PC-9 (cell line): Measurements from ENCODE around the gene VPS13A. TPM values are rescaled to one million over a fixed set of nuclear protein-coding genes. Genes with fewer than 3 reads are reported as not detected.
A peak's percentile ranks its signal among the peaks of the same experiment; 100 is the strongest.

ENCODE experiments used
- BruUV-seq: library from RNA; stranded (reverse); fragments of 400-500 nt; replicated peaks from 2 replicates; lab custom pipeline; 2021; lab: Mats Ljungman, UMichigan
- CTCF ChIA-PET: fragments of 300-600 bp; sonication (Branson Sonifier 250); formaldehyde crosslinking; loops from one replicate; lab custom pipeline; 2022; ENCODE audit warnings: antibody characterized with exemption; lab: Charles Lee
- POLR2A ChIA-PET: fragments of 300-600 bp; sonication (Branson Sonifier 250); formaldehyde crosslinking; loops from one replicate; lab custom pipeline; 2022; ENCODE audit warnings: antibody characterized with exemption; ENCODE audit not compliant: unreplicated experiment; lab: Charles Lee
- DNase-seq, 2 experiments: peaks; one replicate each; pipeline versions ENCODE4 v3.0.0 to v3.0.0-alpha.2; 2015 to 2022; ENCODE audit warnings: mixed read lengths in 1 of 2
- H2AFZ ChIP-seq: fragments of 200-600 bp; sonication (generic); 2 replicates; pipeline ENCODE4 v1.8.1; 2017; ENCODE audit warnings: antibody characterized with exemption
- H3F3A ChIP-seq: fragments of 200-600 bp; sonication (generic); 2 replicates; pipeline ENCODE4 v1.8.1; 2017; ENCODE audit warnings: antibody characterized with exemption, mild to moderate bottlenecking, low read depth; ENCODE audit not compliant: insufficient read depth
- H3K27ac ChIP-seq: fragments of 200-600 bp; sonication (generic); 2 replicates; pipeline ENCODE4 v1.6.1; 2016; ENCODE audit warnings: mixed run types
- H3K27me3 ChIP-seq: fragments of 200-600 bp; sonication (generic); 2 replicates; pipeline ENCODE4 v1.6.1; 2016; ENCODE audit warnings: low read depth, mixed run types; ENCODE audit not compliant: insufficient read depth
- H3K36me3 ChIP-seq: fragments of 200-600 bp; sonication (generic); 2 replicates; pipeline ENCODE4 v1.6.1; 2016; ENCODE audit warnings: low read depth, mixed run types
- H3K4me1 ChIP-seq: fragments of 200-600 bp; sonication (generic); replicated peaks from 2 replicates; pipeline ENCODE4 v1.6.1; 2016; ENCODE audit warnings: mixed run types; ENCODE audit not compliant: insufficient read depth
- H3K4me2 ChIP-seq: fragments of 200-600 bp; sonication (generic); 2 replicates; pipeline ENCODE4 v1.6.1; 2017; ENCODE audit warnings: mixed run types
- H3K4me3 ChIP-seq: fragments of 200-600 bp; sonication (generic); 2 replicates; pipeline ENCODE4 v1.6.1; 2016; ENCODE audit warnings: mixed run types
- H3K79me2 ChIP-seq: fragments of 200-600 bp; sonication (generic); 2 replicates; pipeline ENCODE4 v1.6.1; 2017; ENCODE audit warnings: low read depth, mixed run types
- H3K9me2 ChIP-seq: fragments of 200-600 bp; sonication (generic); 2 replicates; pipeline ENCODE4 v1.8.1; 2017; ENCODE audit warnings: mild to moderate bottlenecking; ENCODE audit not compliant: insufficient read depth
- H3K9me3 ChIP-seq: fragments of 200-600 bp; sonication (generic); 2 replicates; pipeline ENCODE4 v1.8.1; 2016; ENCODE audit warnings: low read depth; ENCODE audit not compliant: insufficient read depth
- H4K20me1 ChIP-seq: fragments of 200-600 bp; sonication (generic); 2 replicates; pipeline ENCODE4 v1.8.1; 2017; ENCODE audit not compliant: insufficient read depth
- CTCF ChIP-seq: fragments of 200-600 bp; sonication (generic); conservative IDR thresholded peaks from 2 replicates; pipeline ENCODE4 v1.6.1; 2017; ENCODE audit warnings: mixed run types, antibody characterized with exemption, mild to moderate bottlenecking, moderate library complexity
- EZH2 ChIP-seq: fragments of 200-600 bp; sonication (generic); IDR thresholded peaks from 2 replicates; pipeline ENCODE4 v1.8.0; 2017; ENCODE audit warnings: antibody characterized with exemption, low read depth
- intact Hi-C: fragments of 100-400 bp; cut with micrococcal nuclease; formaldehyde crosslinking; loops from one replicate; pipeline ENCODE4 v1.10.0; 2022; ENCODE audit not compliant: unreplicated experiment
- total RNA-seq: library from RNA; stranded (reverse); gene quantifications from 2 replicates; pipeline ENCODE4 v1.2.3, GENCODE V29; 2021

VPS13A gene
- total RNA-seq, 1 experiment from 2014 or later: 53.9 TPM

GRCh38 chr9:77175151-77175550 is 2.2 kb upstream of the VPS13A start:
- POLR2A ChIA-PET: no interaction called here
- Histone ChIP-seq H3K4me2 (no peak overlapping the region), H3K4me3 (no peak overlapping the region), H3K4me1 (peaks cover 21% of the 10 kb centered on the region), H4K20me1 (0 out of 2 replicates have a peak, but pooled peaks cover 3% of the 10 kb centered on the region), H3K27ac (no peak overlapping the region), H3K79me2 (peaks cover 27% of the 10 kb centered on the region), H3F3A (peaks cover 7% of the 10 kb centered on the region; the same call in 1 of the 2 replicates), H3K27me3 (no peaks in the 10 kb centered on the region), H3K9me3 (no peaks in the 10 kb centered on the region), H3K9me2 (no peaks in the 10 kb centered on the region), H3K36me3 (no peaks in the 10 kb centered on the region), H2AFZ (no peak overlapping the region)
- DNase-seq: no peak
- CTCF ChIA-PET: interaction anchor here (0.8 kb wide), 1 partner anchor 8 kb away, joined by 4 read pairs; no protein-coding TSS in a partner anchor
- intact Hi-C loops: loop anchor here (5.0 kb wide), 2 partner anchors 857 to 1122 kb away; partner anchors contain the start of genes GNAQ and PSAT1
- BruUV-seq: no TSS peak
- TF ChIP-seq CTCF (no peak), EZH2 (no peak)

GRCh38 chr9:77176106-77176505 is 1.2 kb upstream of the VPS13A start:
- CTCF ChIA-PET: interaction anchor here (0.5 to 1.2 kb wide), 3 partner anchors 9 to 801 kb away, joined by 3 to 6 read pairs (median 6); no protein-coding TSS in a partner anchor

DNA sequence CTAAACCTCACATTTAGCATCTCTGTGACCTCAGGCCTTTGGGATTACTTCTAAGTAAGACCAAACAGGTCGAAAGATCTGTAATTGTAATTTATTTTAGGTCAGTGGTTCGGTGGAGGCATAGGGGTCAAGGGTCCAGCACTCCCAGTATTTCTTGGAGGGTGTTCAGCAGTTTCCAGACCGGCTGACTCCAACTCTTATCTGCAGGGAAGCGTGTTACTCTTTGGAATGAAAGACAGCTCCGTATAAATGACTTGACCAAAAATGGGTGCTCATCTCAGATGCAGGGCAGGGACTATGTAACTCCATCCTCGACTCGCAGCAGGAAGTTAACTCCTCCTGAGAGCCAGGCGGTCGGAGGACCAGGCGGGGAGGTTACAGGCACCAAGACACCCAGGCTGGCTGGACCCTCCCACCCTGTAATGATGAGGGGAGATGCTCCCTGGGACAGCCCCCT is 620 bp upstream of the VPS13A start:
- H3K4me1 ChIP-seq: peaks cover 31% of the 10 kb centered on the region
- ChIA-PET CTCF (interaction anchor here (0.5 to 1.2 kb wide), 4 partner anchors 9 to 1310 kb away, joined by 3 to 6 read pairs (median 4); no protein-coding TSS in a partner anchor), POLR2A (interaction anchor here (0.8 kb wide), 1 partner anchor 24 kb away, joined by 5 read pairs; no protein-coding TSS in a partner anchor)
- no peak for DNase-seq
- intact Hi-C loops: loop anchor here (1.0 to 5.0 kb wide), 3 partner anchors 413 to 1121 kb away; partner anchors contain the start of genes GNAQ and PSAT1
- peak overlapping the region; percentile 86 for H3K4me2 ChIP-seq
- H3F3A ChIP-seq: peaks cover 7% of the 10 kb centered on the region; the same call in 1 of the 2 replicates
- H3K27ac ChIP-seq: no peak overlapping the region
- peaks cover 3% of the 10 kb centered on the region; the same call in 1 of the 2 replicates for H4K20me1 ChIP-seq
- H3K9me2 ChIP-seq: no peaks in the 10 kb centered on the region
- H3K79me2 ChIP-seq: peaks cover 43% of the 10 kb centered on the region
- H3K27me3 ChIP-seq: no peaks in the 10 kb centered on the region
- H3K4me3 ChIP-seq: peak overlapping the region; percentile 76
- no TSS peak for BruUV-seq
- TF ChIP-seq CTCF: no peak
- TF ChIP-seq EZH2: no peak
- H2AFZ ChIP-seq: peak overlapping the region; percentile 99
- H3K36me3 ChIP-seq: no peaks in the 10 kb centered on the region
- H3K9me3 ChIP-seq: no peaks in the 10 kb centered on the region

More at GRCh38 chr9:77176106-77176505, 1.2 kb upstream of the VPS13A start:
- Histone ChIP-seq H3K4me1 (peaks cover 30% of the 10 kb centered on the region), H3K27me3 (no peaks in the 10 kb centered on the region), H3F3A (peaks cover 7% of the 10 kb centered on the region; the same call in 1 of the 2 replicates), H3K36me3 (no peaks in the 10 kb centered on the region), H2AFZ (no peak overlapping the region), H3K9me3 (no peaks in the 10 kb centered on the region), H4K20me1 (peaks cover 3% of the 10 kb centered on the region; the same call in 1 of the 2 replicates), H3K27ac (no peak overlapping the region), H3K79me2 (peaks cover 37% of the 10 kb centered on the region), H3K4me2 (no peak overlapping the region), H3K9me2 (no peaks in the 10 kb centered on the region), H3K4me3 (no peak overlapping the region)
- POLR2A ChIA-PET: interaction anchor here (0.6 kb wide), 1 partner anchor 532 kb away, joined by 4 read pairs; no protein-coding TSS in a partner anchor
- intact Hi-C loops: loop anchor here (5.0 kb wide), 2 partner anchors 856 to 1121 kb away; partner anchors contain the start of genes GNAQ and PSAT1
- BruUV-seq: no TSS peak
- TF ChIP-seq CTCF: no peak
- TF ChIP-seq EZH2: no peak
- DNase-seq: no peak
